A549 treated with CpdA at 1 μM for 4 hours (cell line): ENCODE measurements around the gene FFAR3. TPM values are rescaled to one million over a fixed set of nuclear protein-coding genes. Genes with fewer than 3 reads are reported as not detected.

Source experiments
- total RNA-seq: library from RNA; stranded (reverse); fragments of 200-300 nt; extraction: Qiagen RNA extraction; gene quantifications from 5 replicates; pipeline ENCODE4 v1.2.3, GENCODE V29; 2022; ENCODE audit warnings: low read depth

FFAR3 gene, protein sequence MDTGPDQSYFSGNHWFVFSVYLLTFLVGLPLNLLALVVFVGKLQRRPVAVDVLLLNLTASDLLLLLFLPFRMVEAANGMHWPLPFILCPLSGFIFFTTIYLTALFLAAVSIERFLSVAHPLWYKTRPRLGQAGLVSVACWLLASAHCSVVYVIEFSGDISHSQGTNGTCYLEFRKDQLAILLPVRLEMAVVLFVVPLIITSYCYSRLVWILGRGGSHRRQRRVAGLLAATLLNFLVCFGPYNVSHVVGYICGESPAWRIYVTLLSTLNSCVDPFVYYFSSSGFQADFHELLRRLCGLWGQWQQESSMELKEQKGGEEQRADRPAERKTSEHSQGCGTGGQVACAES
- not detected in 5 replicates for total RNA-seq

DNA sequence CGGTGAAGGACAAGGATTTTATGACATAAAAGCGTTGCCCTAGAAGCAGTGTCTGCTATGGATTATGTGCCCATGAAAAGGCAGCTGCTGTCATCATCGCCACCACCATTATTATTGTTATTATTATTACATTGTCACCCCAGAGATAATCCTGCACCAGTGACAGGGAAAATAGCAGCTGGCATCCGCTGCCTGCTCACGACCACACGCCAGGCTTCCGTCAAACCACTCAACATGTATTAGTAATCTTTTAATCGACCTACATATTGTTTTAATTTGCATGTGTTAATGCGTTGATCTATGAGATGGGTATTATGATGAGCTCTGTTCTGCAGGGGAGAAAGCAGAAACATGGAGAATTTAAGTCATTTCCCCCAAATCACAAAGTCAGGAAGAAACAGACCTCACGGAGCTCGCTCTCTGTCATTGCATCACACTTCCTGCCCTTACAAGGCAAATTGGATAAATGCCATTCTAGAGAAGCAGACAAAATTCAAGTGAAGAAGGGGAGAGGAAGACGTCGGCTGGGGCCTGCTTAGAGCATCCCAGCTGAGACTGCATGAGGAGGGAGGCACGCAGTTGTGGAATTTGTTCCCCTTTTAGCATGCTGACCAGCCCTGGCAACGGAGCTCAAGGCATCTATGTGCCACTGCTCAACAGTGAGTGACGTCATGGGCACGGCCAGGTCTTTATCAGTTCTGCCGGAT is at the start of gene FFAR3:
Gene FFAR3 (plus strand): TSS at position 594 of the 707 bp plus-strand sequence. CDS start 431 bp downstream, outside the sequence.

DNA sequence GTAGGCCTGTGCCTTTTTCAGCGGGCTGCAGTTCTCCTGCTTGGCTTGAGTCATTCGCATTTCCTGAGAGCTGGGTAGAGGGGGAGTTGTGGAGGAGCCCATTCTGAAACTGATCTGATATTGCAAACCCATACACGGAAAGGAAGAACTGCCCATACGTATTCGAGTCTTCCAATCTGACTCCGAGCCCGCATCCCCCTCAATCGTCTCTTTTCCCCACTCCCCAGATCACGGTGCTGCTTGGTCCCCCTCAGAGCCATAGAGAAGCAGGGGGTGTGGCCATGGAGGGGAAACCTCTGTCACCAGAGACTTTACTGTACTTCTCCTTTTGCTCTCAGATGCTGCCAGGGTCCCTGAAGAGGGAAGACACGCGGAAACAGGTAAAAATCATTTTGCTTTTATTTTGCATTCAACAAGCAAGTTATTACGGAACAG is 29.4 kb upstream of the FFAR3 start, which contains the start of gene CD22:
Gene CD22 (plus strand): TSS at position 337 of the 435 bp plus-strand sequence. CDS start 2,854 bp downstream, outside the sequence.

DNA sequence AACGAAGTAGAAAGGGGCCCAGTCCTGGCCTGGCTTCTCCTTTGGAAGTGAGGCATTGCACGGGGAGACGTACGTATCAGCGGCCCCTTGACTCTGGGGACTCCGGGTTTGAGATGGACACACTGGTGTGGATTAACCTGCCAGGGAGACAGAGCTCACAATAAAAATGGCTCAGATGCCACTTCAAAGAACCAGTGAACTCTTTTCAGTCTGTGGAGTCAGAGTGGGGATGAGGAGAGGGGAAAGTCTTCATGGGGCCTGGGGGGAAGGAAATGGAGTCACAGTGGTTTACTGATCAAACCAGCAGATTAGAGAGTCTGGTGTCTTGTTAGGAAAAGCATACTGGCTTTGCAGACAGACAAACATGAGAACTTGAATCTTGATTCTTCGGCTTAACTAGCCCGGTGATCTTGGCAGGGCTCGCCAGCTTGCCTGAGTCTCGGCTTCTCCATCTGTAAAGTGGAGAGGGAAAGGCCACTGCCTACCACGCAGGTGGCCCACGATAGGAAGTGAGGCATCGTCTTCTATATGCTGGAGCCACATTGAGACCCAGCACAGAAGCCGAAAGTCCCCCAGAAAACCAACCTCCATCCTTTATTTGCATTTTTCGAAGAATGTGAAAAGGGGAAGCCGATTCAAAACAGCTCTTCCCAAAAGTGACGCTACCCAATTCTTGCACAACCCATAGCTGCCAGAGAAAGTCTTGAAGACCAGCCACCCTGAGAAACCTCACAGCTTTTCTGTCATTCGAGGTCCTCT is 10.9 kb upstream of the FFAR3 start, which contains the start of gene FFAR1:
Gene FFAR1 (plus strand): TSS at position 732 of the 759 bp plus-strand sequence. CDS start 3,650 bp downstream, outside the sequence.

GRCh38 chr19:35370722-35371121 is 12.5 kb downstream of the FFAR3 start, which contains the start of gene GPR42:
Gene GPR42 (plus strand): TSS chr19:35371068. CDS start chr19:35371360, 292 bp downstream.

Other genes starting within 250 kb of the FFAR3 start
- 0.26 to 0.31 TPM in 2 of 5 replicates, not detected in the others for gene FXYD3, start 242.6 kb upstream of the FFAR3 start, total RNA-seq
- 0.06 to 0.27 TPM (median 0.13 TPM) in 4 of 5 replicates, not detected in the other for gene LGI4, start 223.4 kb upstream of the FFAR3 start, total RNA-seq
- 0.35 to 0.85 TPM (median 0.44 TPM) in 4 of 5 replicates, not detected in the other for gene FXYD1, start 219.6 kb upstream of the FFAR3 start, total RNA-seq
- 0.24 to 0.34 TPM (median 0.25 TPM) in 3 of 5 replicates, not detected in the others for gene FXYD7, start 215.2 kb upstream of the FFAR3 start, total RNA-seq
- 202 to 240 TPM (median 228 TPM) in 5 replicates for gene FXYD5, start 203.7 kb upstream of the FFAR3 start, total RNA-seq
- not detected in 5 replicates for gene FAM187B, start 129.7 kb upstream of the FFAR3 start, total RNA-seq
- 6.8 to 11.0 TPM (median 9.6 TPM) in 5 replicates for gene LSR, start 109.5 kb upstream of the FFAR3 start, total RNA-seq
- 106 to 170 TPM (median 163 TPM) in 5 replicates for gene USF2, start 89.5 kb upstream of the FFAR3 start, total RNA-seq
- 0.05 to 0.73 TPM (median 0.13 TPM) in 3 of 5 replicates, not detected in the others for gene HAMP, start 75.9 kb upstream of the FFAR3 start, total RNA-seq
- gene MAG, start 66.3 kb upstream of the FFAR3 start, total RNA-seq: not detected in 5 replicates
- gene CD22, start 29.3 kb upstream of the FFAR3 start, total RNA-seq: 0.59 to 1.4 TPM (median 0.90 TPM) in 5 replicates
- gene FFAR1, start 10.6 kb upstream of the FFAR3 start, total RNA-seq: not detected in 5 replicates
- gene GPR42, start 12.6 kb downstream of the FFAR3 start, total RNA-seq: not detected in 5 replicates
- 0.06 TPM in 1 of 5 replicates, not detected in the others for gene FFAR2, start 89.8 kb downstream of the FFAR3 start, total RNA-seq
- not detected in 5 replicates for gene KRTDAP, start 132.0 kb downstream of the FFAR3 start, total RNA-seq
- 30.7 to 39.2 TPM (median 32.3 TPM) in 5 replicates for gene DMKN, start 155.2 kb downstream of the FFAR3 start, total RNA-seq
- 3.3 to 4.8 TPM (median 3.7 TPM) in 5 replicates for gene SBSN, start 169.9 kb downstream of the FFAR3 start, total RNA-seq
- gene GAPDHS, start 175.0 kb downstream of the FFAR3 start, total RNA-seq: not detected in 5 replicates
- 333 to 446 TPM (median 432 TPM) in 5 replicates for gene TMEM147, start 187.2 kb downstream of the FFAR3 start, total RNA-seq
- gene ATP4A, start 205.2 kb downstream of the FFAR3 start, total RNA-seq: 0.01 TPM in 1 of 5 replicates, not detected in the others
- gene PMIS2, start 227.7 kb downstream of the FFAR3 start, total RNA-seq: not detected in 5 replicates